Neural cell (in vitro differentiated cells): Measurements from ENCODE around the gene ASXL1. TPM values are rescaled to one million over a fixed set of nuclear protein-coding genes. Genes with fewer than 3 reads are reported as not detected.

Experiments
- H2AFZ ChIP-seq: fragments of 200-600, 300-800 bp; sonication (generic), shearing (Covaris generic); 2 replicates; pipeline ENCODE4 v1.6.0; 2014; ENCODE audit warnings: low read depth, mild to moderate bottlenecking, antibody characterized with exemption, low read length, moderate library complexity
- H3F3A ChIP-seq: fragments of 200-600 bp; shearing (Covaris generic); 2 replicates; pipeline ENCODE4 v1.6.1; 2016; ENCODE audit warnings: mild to moderate bottlenecking, moderate library complexity, mixed read lengths, antibody characterized with exemption, low read length; ENCODE audit not compliant: insufficient read depth, poor library complexity, severe bottlenecking
- H3K27ac ChIP-seq: fragments of 200-600, 300-800 bp; sonication (generic), shearing (Covaris generic); 2 replicates; pipeline ENCODE4 v1.5.1; 2014; ENCODE audit warnings: mild to moderate bottlenecking, low read length, moderate library complexity
- H3K27me3 ChIP-seq: fragments of 300-800, 200-600 bp; sonication (generic), shearing (Covaris generic); 2 replicates; pipeline ENCODE4 v1.6.0; 2014; ENCODE audit warnings: mild to moderate bottlenecking, low read depth, low read length, moderate library complexity; ENCODE audit not compliant: insufficient read depth
- H3K36me3 ChIP-seq: fragments of 300-800, 200-600 bp; sonication (generic), shearing (Covaris generic); 2 replicates; pipeline ENCODE4 v1.5.1; 2014; ENCODE audit warnings: mild to moderate bottlenecking, antibody characterized with exemption, low read length, moderate library complexity; ENCODE audit not compliant: insufficient read depth
- H3K4me2 ChIP-seq: fragments of 300-800, 200-600 bp; sonication (generic), shearing (Covaris generic); 2 replicates; pipeline ENCODE4 v1.6.0; 2014; ENCODE audit warnings: mild to moderate bottlenecking, low read length
- H3K4me3 ChIP-seq: fragments of 300-800, 200-600 bp; sonication (generic), shearing (Covaris generic); 2 replicates; pipeline ENCODE4 v1.5.1; 2014; ENCODE audit warnings: mild to moderate bottlenecking, low read length, moderate library complexity
- H3K79me2 ChIP-seq: fragments of 200-600 bp; shearing (Covaris generic); replicated peaks from 2 replicates; pipeline ENCODE4 v1.6.0; 2014; ENCODE audit warnings: mild to moderate bottlenecking, low read length, moderate library complexity; ENCODE audit not compliant: insufficient read depth
- H3K9ac ChIP-seq: fragments of 300-800, 200-600 bp; sonication (generic), shearing (Covaris generic); 2 replicates; pipeline ENCODE4 v1.6.1; 2016; ENCODE audit warnings: mild to moderate bottlenecking, low read length, mixed read lengths
- H3K9me2 ChIP-seq: fragments of 200-600 bp; shearing (Covaris generic); 2 replicates; pipeline ENCODE4 v1.6.1; 2016; ENCODE audit warnings: mild to moderate bottlenecking, low read length, mixed read lengths; ENCODE audit not compliant: insufficient read depth
- H3K9me3 ChIP-seq: fragments of 200-600, 300-800 bp; sonication (generic), shearing (Covaris generic); 2 replicates; pipeline ENCODE4 v1.6.1; 2016; ENCODE audit warnings: mild to moderate bottlenecking, mixed run types, low read length, moderate library complexity, mixed read lengths
- H4K20me1 ChIP-seq: fragments of 200-600 bp; shearing (Covaris generic); 2 replicates; pipeline ENCODE4 v1.6.1; 2016; ENCODE audit warnings: mild to moderate bottlenecking, mixed run types; ENCODE audit not compliant: insufficient read depth
- EP300 ChIP-seq: fragments of 450-650 bp; conservative IDR thresholded peaks from 2 replicates; pipeline ENCODE4 v1.6.1; 2014; ENCODE audit warnings: antibody characterized with exemption, mild to moderate bottlenecking, moderate library complexity; ENCODE audit not compliant: poor library complexity, severe bottlenecking
- EZH2 ChIP-seq: fragments of 200-600, 300-800 bp; shearing (Covaris generic), sonication (generic); IDR thresholded peaks from 2 replicates; pipeline ENCODE4 v1.6.1; 2014; ENCODE audit warnings: antibody characterized with exemption, low read length, borderline replicate concordance, mild to moderate bottlenecking; ENCODE audit not compliant: insufficient read depth, poor library complexity, severe bottlenecking
- MXI1 ChIP-seq: fragments of 450-650 bp; conservative IDR thresholded peaks from 2 replicates; pipeline ENCODE4 v1.6.1; 2014; ENCODE audit warnings: antibody characterized with exemption, mild to moderate bottlenecking; ENCODE audit not compliant: poor library complexity, severe bottlenecking
- POLR2AphosphoS5 ChIP-seq: IDR thresholded peaks from 2 replicates; pipeline ENCODE4 v1.6.1; 2012
- RAD21 ChIP-seq: fragments of 450-650 bp; conservative IDR thresholded peaks from 2 replicates; pipeline ENCODE4 v1.6.1; 2014; ENCODE audit warnings: antibody characterized with exemption, mild to moderate bottlenecking, moderate library complexity
- SMC3 ChIP-seq: fragments of 450-650 bp; conservative IDR thresholded peaks from 2 replicates; pipeline ENCODE4 v1.6.1; 2014; ENCODE audit warnings: antibody characterized with exemption, mild to moderate bottlenecking, moderate library complexity; ENCODE audit not compliant: poor library complexity
- TAF1 ChIP-seq: IDR thresholded peaks from 2 replicates; pipeline ENCODE4 v1.6.1; 2012; ENCODE audit warnings: low read depth
- polyA plus RNA-seq: library from polyadenylated mRNA; depleted of rRNA; stranded (reverse); fragments of >200 nt; gene quantifications from 2 replicates; pipeline ENCODE4 v1.2.3, GENCODE V29; 2014
- TF ChIP-seq, protein P1 (sequence below): fragments of 450-650 bp; IDR thresholded peaks from 2 replicates; pipeline ENCODE4 v1.5.1; 2014; ENCODE audit warnings: antibody characterized with exemption, mild to moderate bottlenecking, moderate library complexity; ENCODE audit not compliant: poor library complexity, severe bottlenecking
- TF ChIP-seq, protein P2 (sequence below): IDR thresholded peaks from 2 replicates; pipeline ENCODE4 v1.6.1; 2012; ENCODE audit warnings: borderline replicate concordance

The ASXL1 gene
- polyA plus RNA-seq, 1 donor from 2014 or later: 45.9 TPM

DNA sequence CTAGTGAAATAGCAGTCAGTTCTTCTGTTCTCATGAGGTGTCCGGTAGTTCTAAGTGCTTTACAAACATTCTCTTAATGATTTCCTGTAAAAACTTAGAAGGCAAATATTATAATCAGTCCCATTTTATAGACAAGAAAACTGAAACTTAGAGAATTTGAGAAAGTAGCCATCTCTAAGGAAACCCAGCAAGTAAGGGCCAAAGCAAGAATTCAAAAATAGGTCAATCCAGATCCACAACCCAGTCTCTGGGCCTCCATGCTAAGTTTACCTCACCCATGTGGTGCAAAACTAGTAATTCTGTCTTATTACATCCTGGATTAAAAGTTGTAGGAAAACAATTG lies 27.6 kb upstream of the ASXL1 start:
- H3K27ac ChIP-seq: no peak overlapping the region
- H3K4me2 ChIP-seq: no peak overlapping the region
- H3F3A ChIP-seq: no peaks in the 10 kb centered on the region
- H3K27me3 ChIP-seq: no peaks in the 10 kb centered on the region
- no peaks in the 10 kb centered on the region for H3K79me2 ChIP-seq
- H3K36me3 ChIP-seq: no peaks in the 10 kb centered on the region
- TF ChIP-seq EZH2 (no peak), POLR2AphosphoS5 (no peak), TAF1 (no peak), SMC3 (no peak), EP300 (no peak), MXI1 (no peak), RAD21 (no peak)
- TF ChIP-seq, protein P1, sequence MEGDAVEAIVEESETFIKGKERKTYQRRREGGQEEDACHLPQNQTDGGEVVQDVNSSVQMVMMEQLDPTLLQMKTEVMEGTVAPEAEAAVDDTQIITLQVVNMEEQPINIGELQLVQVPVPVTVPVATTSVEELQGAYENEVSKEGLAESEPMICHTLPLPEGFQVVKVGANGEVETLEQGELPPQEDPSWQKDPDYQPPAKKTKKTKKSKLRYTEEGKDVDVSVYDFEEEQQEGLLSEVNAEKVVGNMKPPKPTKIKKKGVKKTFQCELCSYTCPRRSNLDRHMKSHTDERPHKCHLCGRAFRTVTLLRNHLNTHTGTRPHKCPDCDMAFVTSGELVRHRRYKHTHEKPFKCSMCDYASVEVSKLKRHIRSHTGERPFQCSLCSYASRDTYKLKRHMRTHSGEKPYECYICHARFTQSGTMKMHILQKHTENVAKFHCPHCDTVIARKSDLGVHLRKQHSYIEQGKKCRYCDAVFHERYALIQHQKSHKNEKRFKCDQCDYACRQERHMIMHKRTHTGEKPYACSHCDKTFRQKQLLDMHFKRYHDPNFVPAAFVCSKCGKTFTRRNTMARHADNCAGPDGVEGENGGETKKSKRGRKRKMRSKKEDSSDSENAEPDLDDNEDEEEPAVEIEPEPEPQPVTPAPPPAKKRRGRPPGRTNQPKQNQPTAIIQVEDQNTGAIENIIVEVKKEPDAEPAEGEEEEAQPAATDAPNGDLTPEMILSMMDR: no peak
- TF ChIP-seq, protein P2, sequence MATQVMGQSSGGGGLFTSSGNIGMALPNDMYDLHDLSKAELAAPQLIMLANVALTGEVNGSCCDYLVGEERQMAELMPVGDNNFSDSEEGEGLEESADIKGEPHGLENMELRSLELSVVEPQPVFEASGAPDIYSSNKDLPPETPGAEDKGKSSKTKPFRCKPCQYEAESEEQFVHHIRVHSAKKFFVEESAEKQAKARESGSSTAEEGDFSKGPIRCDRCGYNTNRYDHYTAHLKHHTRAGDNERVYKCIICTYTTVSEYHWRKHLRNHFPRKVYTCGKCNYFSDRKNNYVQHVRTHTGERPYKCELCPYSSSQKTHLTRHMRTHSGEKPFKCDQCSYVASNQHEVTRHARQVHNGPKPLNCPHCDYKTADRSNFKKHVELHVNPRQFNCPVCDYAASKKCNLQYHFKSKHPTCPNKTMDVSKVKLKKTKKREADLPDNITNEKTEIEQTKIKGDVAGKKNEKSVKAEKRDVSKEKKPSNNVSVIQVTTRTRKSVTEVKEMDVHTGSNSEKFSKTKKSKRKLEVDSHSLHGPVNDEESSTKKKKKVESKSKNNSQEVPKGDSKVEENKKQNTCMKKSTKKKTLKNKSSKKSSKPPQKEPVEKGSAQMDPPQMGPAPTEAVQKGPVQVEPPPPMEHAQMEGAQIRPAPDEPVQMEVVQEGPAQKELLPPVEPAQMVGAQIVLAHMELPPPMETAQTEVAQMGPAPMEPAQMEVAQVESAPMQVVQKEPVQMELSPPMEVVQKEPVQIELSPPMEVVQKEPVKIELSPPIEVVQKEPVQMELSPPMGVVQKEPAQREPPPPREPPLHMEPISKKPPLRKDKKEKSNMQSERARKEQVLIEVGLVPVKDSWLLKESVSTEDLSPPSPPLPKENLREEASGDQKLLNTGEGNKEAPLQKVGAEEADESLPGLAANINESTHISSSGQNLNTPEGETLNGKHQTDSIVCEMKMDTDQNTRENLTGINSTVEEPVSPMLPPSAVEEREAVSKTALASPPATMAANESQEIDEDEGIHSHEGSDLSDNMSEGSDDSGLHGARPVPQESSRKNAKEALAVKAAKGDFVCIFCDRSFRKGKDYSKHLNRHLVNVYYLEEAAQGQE: no peak
- no peaks in the 10 kb centered on the region for H3K9me3 ChIP-seq
- no peak overlapping the region for H3K4me3 ChIP-seq
- H2AFZ ChIP-seq: no peak overlapping the region
- no peaks in the 10 kb centered on the region for H3K9me2 ChIP-seq
- H3K9ac ChIP-seq: no peak overlapping the region
- H4K20me1 ChIP-seq: no peaks in the 10 kb centered on the region

GRCh38 chr20:32332614-32333013 lies 25.5 kb upstream of the ASXL1 start:
- TF ChIP-seq MXI1 (no peak), SMC3 (no peak), EP300 (no peak), POLR2AphosphoS5 (no peak), TAF1 (no peak), RAD21 (no peak), EZH2 (no peak)
- TF ChIP-seq, protein P1: no peak
- TF ChIP-seq, protein P2: no peak
- Histone ChIP-seq H3K36me3 (no peaks in the 10 kb centered on the region), H3K4me2 (no peak overlapping the region)

More at GRCh38 chr20:32332614-32333013, 25.5 kb upstream of the ASXL1 start:
- Histone ChIP-seq H3K9ac (no peak overlapping the region), H3K27me3 (no peaks in the 10 kb centered on the region), H3K4me3 (no peak overlapping the region), H3K9me3 (no peaks in the 10 kb centered on the region), H3K27ac (no peak overlapping the region), H3K9me2 (no peaks in the 10 kb centered on the region), H3K79me2 (no peaks in the 10 kb centered on the region), H4K20me1 (no peaks in the 10 kb centered on the region), H2AFZ (no peak overlapping the region), H3F3A (no peaks in the 10 kb centered on the region)
